T-cell (primary cell): ENCODE data around the gene FADS2. TPM values are rescaled to one million over a fixed set of nuclear protein-coding genes. Genes with fewer than 3 reads are reported as not detected.

Source experiments
- ATAC-seq, 4 experiments: fragments of 200-7000 bp in 3 of 4; fragments of 150-1000 bp in 1 of 4; cut with Tn5 transposase; replicated peaks in 1 of 4; 1 replicate in 3 of 4; 2 replicates in 1 of 4; pipeline ENCODE4 v1.10.0; 2021; ENCODE audit warnings: moderate library complexity in 3 of 4, mild to moderate bottlenecking in 2 of 4, moderate number of reproducible peaks in 1 of 4
- CTCF ChIA-PET, 2 donors: fragments of 300-600 bp; sonication (Branson Sonifier 250); formaldehyde crosslinking; loops; one replicate each; lab custom pipeline; 2022; ENCODE audit warnings: antibody characterized with exemption in 2 of 2; lab: Charles Lee
- POLR2A ChIA-PET, 2 donors: fragments of 300-600 bp; sonication (Branson Sonifier 250); formaldehyde crosslinking; loops; one replicate each; lab custom pipeline; 2022; ENCODE audit warnings: antibody characterized with exemption in 2 of 2; lab: Charles Lee
- DNase-seq, 35 experiments: peaks; one replicate each; pipeline versions ENCODE4 v3.0.0 to v3.0.0-alpha.2; 2013 to 2023
- H3K27ac ChIP-seq: one replicate; pipeline ENCODE4 v1.5.1; 2013; ENCODE audit warnings: low read length
- H3K27me3 ChIP-seq, 2 experiments: replicated peaks in 1 of 2; 1 replicate in 1 of 2; 2 replicates in 1 of 2; pipeline versions ENCODE4 v1.6.1 to v1.7.0; 2013; ENCODE audit warnings: low read length in 1 of 2, mixed read lengths in 1 of 2; ENCODE audit not compliant: control insufficient read depth in 2 of 2, insufficient read depth in 2 of 2; ENCODE audit errors: extremely low read depth in 1 of 2
- H3K36me3 ChIP-seq, 2 donors: 1 replicate in 1 of 2; 2 replicates in 1 of 2; pipeline versions ENCODE4 v1.6.1 to v1.7.0; 2013; ENCODE audit warnings: low read length in 1 of 2; ENCODE audit not compliant: control insufficient read depth in 2 of 2, insufficient read depth in 1 of 2; ENCODE audit errors: extremely low read depth in 1 of 2
- H3K4me1 ChIP-seq, 2 experiments: 1 replicate in 1 of 2; 2 replicates in 1 of 2; pipeline versions ENCODE4 v1.6.1 to v1.7.0; 2013; ENCODE audit warnings: low read length in 2 of 2, mixed read lengths in 1 of 2; ENCODE audit not compliant: insufficient read depth in 2 of 2, control insufficient read depth in 1 of 2; ENCODE audit errors: extremely low read depth in 1 of 2
- H3K4me3 ChIP-seq, 2 donors: 1 replicate in 1 of 2; 2 replicates in 1 of 2; pipeline versions ENCODE4 v1.5.1 to v1.7.0; 2013; ENCODE audit warnings: mild to moderate bottlenecking in 2 of 2, low read length in 1 of 2, moderate library complexity in 1 of 2; ENCODE audit not compliant: control insufficient read depth in 1 of 2; ENCODE audit errors: extremely low read depth in 1 of 2
- H3K9me3 ChIP-seq: 2 replicates; pipeline ENCODE4 v1.7.0; 2013
- H3K27ac Mint-ChIP-seq, 2 donors: one replicate each; pipeline ENCODE4 v1.8.0; 2020 to 2021; ENCODE audit warnings: mild to moderate bottlenecking in 2 of 2, mixed read lengths in 2 of 2
- H3K27me3 Mint-ChIP-seq, 2 donors: one replicate each; pipeline ENCODE4 v1.8.0; 2021 to 2022; ENCODE audit warnings: mixed read lengths in 2 of 2
- H3K36me3 Mint-ChIP-seq: one replicate; pipeline ENCODE4 v1.8.0; 2021; ENCODE audit warnings: mixed read lengths
- H3K4me1 Mint-ChIP-seq, 3 donors: one replicate each; pipeline ENCODE4 v1.8.0; 2020 to 2022; ENCODE audit warnings: mixed read lengths in 3 of 3, mild to moderate bottlenecking in 1 of 3
- H3K4me3 Mint-ChIP-seq, 3 donors: one replicate each; pipeline ENCODE4 v1.8.0; 2020 to 2022; ENCODE audit warnings: mild to moderate bottlenecking in 3 of 3, mixed read lengths in 3 of 3, moderate library complexity in 3 of 3
- H3K9me3 Mint-ChIP-seq, 3 donors: one replicate each; pipeline ENCODE4 v1.8.0; 2020 to 2022; ENCODE audit warnings: mixed read lengths in 3 of 3
- WGBS: methylation state at CpG from one replicate; pipeline ENCODE4 v1.1.5; 2013; ENCODE audit warnings: missing lambda C conversion rate; ENCODE audit not compliant: insufficient coverage; 5-methylcytosine and 5-hydroxymethylcytosine counted together
- total RNA-seq, 35 experiments: library from RNA in 6 of 35; stranded (reverse) in 6 of 35; fragments of 120-200 nt in 1 of 35; gene quantifications; one replicate each; pipeline versions ENCODE4 v1.2.1 to v1.2.4 and lab custom pipeline; 2013 to 2026

Gene FADS2
- total RNA-seq, 5 donors from 2014 or later (not counting 1 experiment from before 2014, with no cell fraction given) = 1.9 to 20.9 (median 2.7) TPM

DNA sequence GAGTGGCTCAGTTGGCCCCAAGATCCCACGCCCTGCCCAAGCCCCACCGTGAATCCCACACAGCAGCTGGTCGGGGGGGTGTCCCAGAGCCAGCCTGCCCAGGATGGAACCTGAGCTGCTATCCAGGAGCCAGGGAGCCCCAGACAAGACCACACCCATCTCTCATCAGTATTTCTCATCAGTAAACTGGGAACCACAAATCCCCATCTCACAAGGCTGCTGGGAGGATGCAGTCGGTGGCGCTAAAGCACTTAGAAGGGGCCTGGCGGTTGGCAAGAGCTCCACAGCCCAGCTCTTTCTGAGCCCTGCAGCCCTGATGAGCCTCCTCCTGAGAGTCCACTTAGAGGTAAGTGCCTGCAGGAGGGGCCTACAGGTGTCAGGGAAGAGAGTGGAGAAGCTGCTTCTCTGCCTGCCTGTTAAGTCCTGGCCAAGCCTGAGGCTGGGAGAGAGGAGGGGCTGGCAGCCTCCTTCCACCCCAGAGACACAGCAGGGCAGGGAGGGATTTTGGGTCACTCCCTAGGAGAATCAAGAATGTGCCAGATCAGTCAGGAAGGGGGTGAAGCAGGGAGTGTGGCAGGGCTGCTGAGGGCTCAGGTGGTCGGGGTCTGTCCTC lies 57.2 kb downstream of the FADS2 start:
- no peaks in the 10 kb centered on the region for H3K9me3 ChIP-seq
- no peak for DNase-seq
- peaks cover 2 to 5% of the 10 kb centered on the region in 2 experiments for H3K4me1 ChIP-seq
- Mint-ChIP-seq H3K9me3 (no peaks in the 10 kb centered on the region), H3K36me3 (no peaks in the 10 kb centered on the region), H3K4me3 (no peak overlapping the region), H3K27ac (no peak overlapping the region), H3K27me3 (no peaks in the 10 kb centered on the region), H3K4me1 (peaks cover 0 to 5% (median 1%) of the 10 kb centered on the region in 3 donors)
- no peak overlapping the region for H3K27ac ChIP-seq
- H3K36me3 ChIP-seq = no peaks in the 10 kb centered on the region
- peaks cover 0 to 11% of the 10 kb centered on the region in 2 experiments for H3K27me3 ChIP-seq
- no peak for ATAC-seq
- ChIA-PET POLR2A (no interaction called here), CTCF (no interaction called here)
- H3K4me3 ChIP-seq = no peak overlapping the region
- 98% methylated on average over 6 of the region's 7 CpGs for WGBS

DNA sequence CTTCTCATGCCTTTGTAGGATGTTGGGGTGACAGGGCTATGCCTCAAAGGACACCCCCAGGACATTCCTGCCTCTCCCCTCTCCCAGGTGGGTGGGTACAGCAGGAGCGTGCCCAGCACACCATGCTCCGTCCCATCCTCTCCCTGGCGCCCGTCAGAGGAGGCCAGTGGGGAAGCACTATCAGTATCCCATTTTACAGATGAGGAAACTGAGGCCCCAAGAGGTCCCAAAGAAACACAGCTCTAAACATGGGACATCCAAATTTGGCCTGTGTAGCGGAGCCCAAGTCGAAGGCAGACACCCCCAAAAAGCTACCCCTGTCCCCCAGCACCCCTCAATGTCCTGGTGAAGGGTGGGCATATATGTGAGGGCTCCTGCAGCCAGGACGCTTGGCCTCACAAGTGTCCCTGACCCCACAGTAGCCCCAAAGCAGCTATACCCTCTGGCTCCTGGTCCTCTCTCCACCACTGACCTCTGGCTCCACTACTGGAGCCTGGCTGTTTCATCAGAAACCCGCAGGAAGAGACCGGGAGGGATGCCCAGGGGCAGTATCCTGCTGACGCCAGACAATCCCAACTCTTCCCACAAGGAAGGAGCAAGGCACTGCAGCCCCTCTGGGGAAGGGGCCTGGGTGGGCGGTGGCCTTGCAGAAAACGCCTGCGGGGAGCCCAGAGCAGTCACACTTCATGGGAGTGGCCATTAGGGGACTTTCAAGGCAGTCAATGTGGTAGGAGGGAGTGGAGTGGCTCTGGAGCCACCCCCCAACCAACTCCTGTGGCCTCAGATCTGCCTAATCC lies 57.9 kb downstream of the FADS2 start:
- Histone ChIP-seq H3K9me3 (no peaks in the 10 kb centered on the region), H3K36me3 (no peaks in the 10 kb centered on the region), H3K27ac (no peak overlapping the region), H3K27me3 (peaks cover 0 to 11% of the 10 kb centered on the region in 2 experiments), H3K4me1 (peaks cover 9 to 13% of the 10 kb centered on the region in 2 experiments), H3K4me3 (no peak overlapping the region)
- Mint-ChIP-seq H3K27me3 (no peaks in the 10 kb centered on the region), H3K9me3 (no peaks in the 10 kb centered on the region), H3K27ac (no peak overlapping the region), H3K4me3 (no peak overlapping the region), H3K36me3 (no peaks in the 10 kb centered on the region), H3K4me1 (peaks cover 3 to 6% (median 4%) of the 10 kb centered on the region in 3 donors)
- WGBS = 100% methylated on average over 2 of the region's 13 CpGs
- no peak for ATAC-seq
- ChIA-PET CTCF (no interaction called here), POLR2A (no interaction called here)
- no peak for DNase-seq

DNA sequence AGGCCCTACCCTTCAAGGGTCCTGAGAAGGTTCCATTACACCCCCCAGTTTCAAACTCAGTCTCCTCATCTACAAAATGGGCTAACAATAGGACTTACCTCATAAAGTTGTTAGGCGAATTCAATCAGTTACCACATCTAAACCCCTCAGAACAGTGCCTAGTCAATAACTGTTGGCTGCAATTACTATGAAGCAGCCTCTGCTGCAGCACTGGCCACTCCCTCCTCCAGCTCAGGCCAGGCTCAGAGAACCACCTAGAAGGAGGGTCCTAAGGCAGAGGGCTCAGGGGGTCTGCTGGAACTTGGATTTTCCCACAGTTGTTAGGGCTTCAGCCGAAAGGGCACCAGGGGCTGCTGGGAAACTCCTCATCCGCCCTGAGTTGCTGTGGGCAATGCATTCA lies 58.5 kb downstream of the FADS2 start:
- Histone ChIP-seq H3K27ac (no peak overlapping the region), H3K27me3 (peaks cover 0 to 11% of the 10 kb centered on the region in 2 experiments), H3K9me3 (no peaks in the 10 kb centered on the region), H3K4me1 (peaks cover 10 to 14% of the 10 kb centered on the region in 2 experiments), H3K36me3 (no peaks in the 10 kb centered on the region), H3K4me3 (no peak overlapping the region)
- ATAC-seq (no peak), DNase-seq (no peak)
- no peaks in the 10 kb centered on the region for H3K27me3 Mint-ChIP-seq
- 93% methylated on average over 2 of the region's 3 CpGs for WGBS
- ChIA-PET POLR2A (no interaction called here), CTCF (no interaction called here)
- H3K27ac Mint-ChIP-seq = no peak overlapping the region
- no peaks in the 10 kb centered on the region for H3K36me3 Mint-ChIP-seq
- no peaks in the 10 kb centered on the region for H3K9me3 Mint-ChIP-seq
- H3K4me1 Mint-ChIP-seq = peaks cover 3 to 5% (median 5%) of the 10 kb centered on the region in 3 donors
- no peak overlapping the region for H3K4me3 Mint-ChIP-seq

DNA sequence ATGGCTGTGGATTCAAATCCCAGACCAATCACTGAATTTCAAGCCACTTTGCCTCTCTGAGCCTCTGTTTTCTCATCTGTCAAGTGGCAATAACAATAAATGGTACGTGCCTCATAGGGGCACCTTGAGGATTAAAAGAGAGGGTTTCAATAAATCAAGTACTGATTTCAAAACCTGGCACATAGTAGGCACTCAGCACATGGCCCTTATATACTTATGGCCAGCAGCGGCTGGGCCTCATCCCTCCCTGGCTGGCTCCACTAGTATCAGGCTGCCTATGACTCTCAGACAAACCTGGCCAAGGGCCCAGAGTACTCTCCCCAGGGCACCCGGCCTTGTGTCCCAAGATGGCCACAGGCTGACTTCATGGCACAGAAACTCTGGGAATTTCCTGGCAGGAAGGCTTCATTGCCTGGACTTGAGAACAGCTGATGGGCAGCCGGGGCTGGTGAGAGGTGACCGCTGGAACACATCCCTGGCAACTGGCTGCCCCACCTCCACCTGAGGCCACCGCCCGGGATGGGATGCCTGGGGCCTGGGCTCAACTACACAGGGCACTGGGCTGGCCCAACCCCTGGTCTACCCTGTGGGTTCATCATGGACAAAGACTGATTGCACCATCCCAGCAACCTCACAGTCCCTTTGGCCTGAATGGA lies 59.9 kb downstream of the FADS2 start:
- no peaks in the 10 kb centered on the region for H3K9me3 Mint-ChIP-seq
- no peak overlapping the region for H3K4me3 ChIP-seq
- H3K4me1 ChIP-seq = peaks cover 10 to 19% of the 10 kb centered on the region in 2 experiments
- H3K36me3 ChIP-seq = no peaks in the 10 kb centered on the region
- peaks cover 0 to 11% of the 10 kb centered on the region in 2 experiments for H3K27me3 ChIP-seq
- no peak overlapping the region for H3K27ac Mint-ChIP-seq
- no peaks in the 10 kb centered on the region for H3K27me3 Mint-ChIP-seq
- H3K4me3 Mint-ChIP-seq = no peak overlapping the region
- 96% methylated on average over 6 of the region's 7 CpGs for WGBS
- H3K36me3 Mint-ChIP-seq = no peaks in the 10 kb centered on the region
- H3K4me1 Mint-ChIP-seq = peaks cover 3 to 9% (median 5%) of the 10 kb centered on the region in 3 donors
- POLR2A ChIA-PET = interaction anchor here in 1 of 2 donors (0.6 kb wide), 1 partner anchor 214 kb away, joined by 3 read pairs; no protein-coding TSS in a partner anchor
- no peak overlapping the region for H3K27ac ChIP-seq
- no peaks in the 10 kb centered on the region for H3K9me3 ChIP-seq
- no peak for ATAC-seq
- no peak for DNase-seq
- CTCF ChIA-PET = interaction anchor here in 1 of 2 donors (0.8 kb wide), 1 partner anchor 9 kb away, joined by 13 read pairs; no protein-coding TSS in a partner anchor

DNA sequence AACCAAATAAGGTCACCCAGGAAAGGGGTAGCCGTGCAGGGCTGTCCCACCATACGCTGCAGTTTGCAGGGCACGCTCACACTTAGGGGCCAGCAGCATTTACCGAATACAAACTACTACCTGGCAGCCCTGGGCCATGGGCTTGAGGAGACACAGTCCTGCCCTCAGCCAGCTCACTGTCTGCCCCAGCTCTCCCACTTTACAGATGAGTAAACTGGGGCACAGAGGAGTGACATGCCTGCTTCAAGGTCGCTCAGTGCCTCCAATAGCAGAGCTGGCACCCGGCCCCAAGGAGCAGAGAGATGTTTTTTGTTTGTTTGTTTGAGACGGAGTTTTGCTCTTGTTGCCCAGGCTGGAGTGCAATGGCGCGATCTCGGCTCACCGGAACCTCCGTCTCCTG lies 60.5 kb downstream of the FADS2 start:
- peaks cover 0 to 11% of the 10 kb centered on the region in 2 experiments for H3K27me3 ChIP-seq
- H3K27ac ChIP-seq = no peak overlapping the region
- ChIA-PET POLR2A (interaction anchor here in 1 of 2 donors (0.6 kb wide), 1 partner anchor 213 kb away, joined by 3 read pairs; no protein-coding TSS in a partner anchor), CTCF (interaction anchor here in 1 of 2 donors (0.8 kb wide), 1 partner anchor 9 kb away, joined by 13 read pairs; no protein-coding TSS in a partner anchor)
- no peaks in the 10 kb centered on the region for H3K9me3 ChIP-seq
- no peaks in the 10 kb centered on the region for H3K36me3 ChIP-seq
- no peaks in the 10 kb centered on the region for H3K27me3 Mint-ChIP-seq
- no peak overlapping the region for H3K4me3 ChIP-seq
- no peak overlapping the region for H3K27ac Mint-ChIP-seq
- no peaks in the 10 kb centered on the region for H3K9me3 Mint-ChIP-seq
- no peaks in the 10 kb centered on the region for H3K36me3 Mint-ChIP-seq
- DNase-seq = no peak
- no peak overlapping the region for H3K4me3 Mint-ChIP-seq
- H3K4me1 ChIP-seq = peaks cover 10 to 19% of the 10 kb centered on the region in 2 experiments
- H3K4me1 Mint-ChIP-seq = peaks cover 3 to 9% (median 5%) of the 10 kb centered on the region in 3 donors
- WGBS = 92% methylated on average over 10 of the region's 12 CpGs
- no peak for ATAC-seq

DNA sequence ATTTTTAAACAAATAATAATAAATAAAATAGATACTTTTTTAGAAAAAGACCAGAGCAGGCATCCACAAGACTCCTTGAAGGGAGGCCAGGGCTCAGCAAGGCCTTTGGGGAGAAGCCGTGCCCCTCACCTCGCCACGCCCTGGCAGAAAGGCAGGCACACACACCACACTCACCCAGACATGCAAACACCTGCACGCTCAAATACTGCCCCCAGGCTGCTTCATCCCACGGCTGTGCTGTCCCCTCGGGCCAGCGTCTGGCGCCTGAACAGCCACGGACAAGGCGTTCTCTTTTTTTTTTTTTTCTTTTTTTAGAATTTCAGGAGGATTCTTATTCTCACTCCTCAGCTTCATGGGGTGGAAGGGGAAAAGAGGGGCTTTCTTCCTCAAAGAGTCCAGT lies 61.7 kb downstream of the FADS2 start:
- no peaks in the 10 kb centered on the region for H3K36me3 Mint-ChIP-seq
- no peaks in the 10 kb centered on the region for H3K36me3 ChIP-seq
- ATAC-seq = no peak
- H3K9me3 Mint-ChIP-seq = no peaks in the 10 kb centered on the region
- H3K9me3 ChIP-seq = no peaks in the 10 kb centered on the region
- H3K4me1 ChIP-seq = peaks cover 10 to 19% of the 10 kb centered on the region in 2 experiments
- H3K4me3 ChIP-seq = no peak overlapping the region
- DNase-seq = no peak
- H3K27ac Mint-ChIP-seq = no peak overlapping the region
- no peak overlapping the region for H3K27ac ChIP-seq
- H3K4me3 Mint-ChIP-seq = peak overlapping the region; percentile 9 to 31 (median 17)
- ChIA-PET CTCF (no interaction called here), POLR2A (no interaction called here)
- WGBS = 63% methylated on average over 2 of the region's 10 CpGs
- peaks cover 3 to 9% (median 5%) of the 10 kb centered on the region in 3 donors for H3K4me1 Mint-ChIP-seq
- H3K27me3 Mint-ChIP-seq = no peaks in the 10 kb centered on the region
- peaks cover 0 to 11% of the 10 kb centered on the region in 2 experiments for H3K27me3 ChIP-seq
